HG03457 (cell line): ENCODE measurements around the gene ACVR1B.

ENCODE experiments used
- ATAC-seq: cut with Tn5 transposase; IDR thresholded peaks from one replicate; pipeline ENCODE4 v1.9.1; 2021; ENCODE audit warnings: moderate number of reproducible peaks; ENCODE audit not compliant: unreplicated experiment

The ACVR1B gene

DNA sequence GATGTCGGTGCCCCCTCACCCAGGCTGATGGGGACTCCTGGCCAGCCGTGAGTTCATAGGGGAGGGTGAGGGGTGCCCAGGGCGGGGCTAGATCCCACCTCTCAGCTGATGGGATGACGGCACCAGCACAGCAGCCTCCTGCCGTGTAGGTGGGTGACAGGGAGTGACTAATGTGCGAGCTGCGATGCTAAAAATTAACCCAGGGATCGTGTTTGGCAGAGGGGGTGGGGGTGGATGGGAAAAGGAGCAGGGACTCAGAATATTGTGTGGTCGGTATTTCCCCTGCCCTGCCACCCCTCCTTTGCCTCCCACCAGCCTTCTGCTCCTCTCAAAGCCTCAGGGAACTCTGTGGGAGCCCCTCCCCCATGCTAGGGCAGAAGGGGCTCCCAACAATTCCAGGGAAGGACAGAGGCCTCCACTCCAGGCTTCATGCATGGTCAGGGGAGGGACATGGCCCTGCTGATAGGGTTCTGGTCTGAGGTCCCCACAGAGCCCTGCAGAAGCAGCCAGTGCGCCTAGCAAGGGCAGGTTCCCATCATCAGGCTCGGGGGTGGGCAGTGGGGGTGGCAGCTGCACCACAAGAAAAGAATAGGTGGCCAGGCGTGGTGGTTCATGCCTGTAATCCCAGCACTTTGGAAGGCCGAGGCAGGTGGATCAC, 67.7 kb downstream of the ACVR1B start:
- ATAC-seq = no peak

DNA sequence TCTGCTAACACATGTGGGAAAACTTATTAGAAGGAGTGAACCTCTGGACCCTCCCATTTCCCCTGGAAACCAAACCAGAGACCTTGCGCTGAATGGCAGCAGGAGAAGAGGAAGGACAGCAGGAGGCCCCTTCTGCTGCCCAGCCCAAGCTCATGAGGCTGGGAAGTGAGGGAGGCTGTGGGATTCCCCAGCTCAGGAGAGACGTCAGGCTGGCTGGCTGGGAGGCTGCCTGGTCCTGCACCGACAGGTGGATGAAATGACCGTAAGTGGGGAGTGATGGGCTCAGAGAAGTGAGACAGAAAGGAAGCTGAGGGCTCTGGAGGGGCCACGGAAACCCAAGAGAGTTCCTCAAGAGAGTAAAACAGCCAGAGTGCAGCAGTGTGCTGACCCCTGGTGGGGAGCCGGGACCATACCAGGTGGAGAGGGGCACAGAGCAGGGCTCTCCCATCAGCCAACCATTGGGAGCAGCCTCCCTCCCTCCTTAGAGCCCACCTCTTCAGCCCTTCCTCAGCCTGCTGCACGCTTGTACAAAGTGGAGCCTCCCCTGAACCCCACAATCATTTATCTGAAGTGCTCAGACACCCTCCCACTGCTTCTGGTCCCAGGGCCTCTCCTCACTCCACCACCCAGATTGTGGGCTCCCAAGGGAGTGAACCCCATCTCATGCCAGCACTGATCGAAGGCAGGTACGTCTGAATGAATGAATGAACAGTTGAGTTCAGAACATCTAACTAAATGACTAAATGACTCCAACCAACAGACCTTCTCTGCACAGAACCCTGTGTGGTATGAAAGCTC, 69.2 kb downstream of the ACVR1B start:
- ATAC-seq = no peak

DNA sequence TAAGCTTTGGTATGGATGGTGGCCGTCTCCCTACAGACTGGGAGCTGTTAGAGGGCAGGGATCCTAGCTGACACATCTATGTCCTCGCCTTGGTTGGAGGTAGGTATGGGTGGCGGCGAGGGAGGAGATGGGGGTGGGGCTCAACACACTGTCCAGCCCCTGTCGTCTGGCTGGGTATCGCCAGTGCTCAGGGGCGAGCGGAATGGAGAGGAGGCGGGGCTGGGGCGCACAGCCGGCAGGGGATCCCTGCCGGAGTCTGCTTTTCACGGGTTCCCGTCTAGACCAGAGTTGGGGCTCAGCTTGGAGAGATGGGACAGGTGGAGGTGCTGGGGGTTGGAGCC, 71.3 kb downstream of the ACVR1B start:
- ATAC-seq = no peak

DNA sequence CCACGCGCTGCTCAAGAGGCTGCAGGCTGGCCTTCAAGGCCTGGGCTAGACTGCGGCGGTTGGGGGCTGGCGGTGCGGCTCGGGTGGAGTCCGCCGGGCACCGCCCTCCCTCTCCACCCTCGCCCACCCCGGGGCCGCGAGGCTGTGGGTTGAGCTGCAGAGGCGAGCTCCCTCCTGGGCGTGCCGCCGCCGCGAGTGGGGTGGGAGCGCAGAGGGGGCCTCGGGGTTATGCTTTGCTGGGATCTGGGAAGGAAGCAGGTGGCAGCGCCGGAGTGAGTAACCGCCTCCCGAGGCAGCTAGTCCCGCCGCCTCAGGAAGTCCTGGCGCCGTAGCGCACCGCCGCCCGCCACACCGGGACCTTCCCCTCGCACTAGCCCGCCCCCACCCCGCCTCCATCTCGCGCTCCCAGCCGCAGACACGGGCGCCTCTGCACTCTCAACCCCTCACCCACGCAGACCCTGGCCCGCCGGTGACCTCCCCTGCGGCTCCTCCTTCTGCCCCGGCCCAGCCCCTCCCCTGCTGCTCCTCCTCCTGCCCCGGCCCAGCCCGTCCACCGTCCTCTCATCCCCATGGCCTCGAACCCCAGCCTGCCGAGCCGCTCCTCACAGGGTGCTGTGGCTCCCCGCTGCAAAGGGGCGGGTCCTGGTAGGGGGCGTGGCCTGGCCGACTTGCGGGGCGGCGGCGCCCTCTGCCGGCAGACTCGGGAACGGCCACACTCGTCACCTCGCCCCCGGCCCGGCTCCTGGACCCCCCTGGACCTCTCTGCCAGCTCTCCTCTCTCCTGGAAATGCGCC, 71.9 kb downstream of the ACVR1B start:
- no peak for ATAC-seq

DNA sequence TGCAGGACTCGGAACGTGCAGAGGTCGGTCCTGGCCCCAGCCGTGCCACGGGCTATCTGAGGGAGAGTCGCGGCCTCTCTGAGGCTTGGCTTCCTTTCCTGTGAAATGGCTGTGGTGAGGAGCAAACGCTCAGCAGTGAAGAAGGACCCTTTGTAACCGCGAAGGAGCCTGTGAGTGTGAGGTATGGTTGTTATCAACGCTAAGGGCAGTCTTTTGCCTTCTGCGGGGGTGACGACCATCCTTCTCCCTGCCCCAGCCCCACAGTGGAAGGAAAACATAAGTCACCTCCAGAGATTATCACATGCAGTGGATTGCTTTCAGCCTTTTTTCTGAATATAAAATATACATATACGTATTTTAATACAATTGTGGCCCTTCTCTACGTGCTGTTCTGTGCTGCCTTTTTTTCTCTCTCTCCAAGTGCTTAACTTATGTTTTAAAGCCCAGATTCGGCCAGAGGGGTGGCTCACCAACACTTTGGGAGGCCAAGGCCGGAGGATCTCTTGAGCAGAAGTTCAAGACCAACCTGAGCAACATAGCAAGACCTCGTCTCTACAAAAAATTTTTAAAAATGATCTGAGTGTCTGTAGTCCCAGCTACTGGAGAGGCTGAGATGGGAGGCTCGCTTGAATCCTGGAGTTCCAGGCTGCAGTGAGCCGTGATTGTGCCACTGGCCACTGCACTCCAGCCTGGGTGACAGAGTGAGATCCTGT, 72.6 kb downstream of the ACVR1B start:
- ATAC-seq = no peak

DNA sequence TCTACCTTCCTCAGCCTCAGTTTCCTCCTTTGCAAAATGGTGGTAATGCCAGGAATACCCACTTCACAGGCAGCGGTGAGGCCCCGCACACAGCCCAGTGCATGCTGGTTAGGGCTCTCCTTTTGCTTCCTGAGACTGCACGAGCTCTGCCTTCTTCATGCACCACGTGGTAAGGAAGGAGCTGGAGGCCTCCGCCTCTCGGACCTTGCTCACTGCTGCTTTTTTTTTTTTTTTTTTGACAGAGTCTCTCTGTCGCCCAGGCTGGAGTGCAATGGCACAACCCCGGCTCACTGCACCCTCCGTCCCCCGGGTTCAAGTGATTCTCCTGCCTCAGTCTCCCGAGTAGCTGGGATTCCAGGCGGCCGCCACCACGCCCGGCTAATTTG, 73.3 kb downstream of the ACVR1B start:
- no peak for ATAC-seq

DNA sequence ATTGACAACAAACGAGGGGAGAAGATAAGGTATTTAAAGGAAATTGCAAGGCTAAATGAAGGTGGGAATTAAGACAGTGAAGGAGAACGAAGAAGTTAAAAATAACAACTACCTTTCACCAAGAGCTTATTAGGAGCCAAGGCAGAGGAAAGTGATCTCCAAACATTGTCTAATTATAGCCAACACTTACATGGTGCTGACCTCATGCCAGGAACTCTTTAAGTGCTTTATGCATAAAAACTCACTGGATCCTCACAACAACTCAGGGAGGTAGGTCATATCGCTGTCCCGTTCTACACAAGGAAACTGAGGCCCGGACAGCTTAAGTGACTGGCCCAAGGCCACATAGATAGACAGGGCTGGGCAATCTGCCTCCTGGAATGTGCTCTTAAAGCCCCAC, 74.8 kb downstream of the ACVR1B start:
- ATAC-seq = no peak

DNA sequence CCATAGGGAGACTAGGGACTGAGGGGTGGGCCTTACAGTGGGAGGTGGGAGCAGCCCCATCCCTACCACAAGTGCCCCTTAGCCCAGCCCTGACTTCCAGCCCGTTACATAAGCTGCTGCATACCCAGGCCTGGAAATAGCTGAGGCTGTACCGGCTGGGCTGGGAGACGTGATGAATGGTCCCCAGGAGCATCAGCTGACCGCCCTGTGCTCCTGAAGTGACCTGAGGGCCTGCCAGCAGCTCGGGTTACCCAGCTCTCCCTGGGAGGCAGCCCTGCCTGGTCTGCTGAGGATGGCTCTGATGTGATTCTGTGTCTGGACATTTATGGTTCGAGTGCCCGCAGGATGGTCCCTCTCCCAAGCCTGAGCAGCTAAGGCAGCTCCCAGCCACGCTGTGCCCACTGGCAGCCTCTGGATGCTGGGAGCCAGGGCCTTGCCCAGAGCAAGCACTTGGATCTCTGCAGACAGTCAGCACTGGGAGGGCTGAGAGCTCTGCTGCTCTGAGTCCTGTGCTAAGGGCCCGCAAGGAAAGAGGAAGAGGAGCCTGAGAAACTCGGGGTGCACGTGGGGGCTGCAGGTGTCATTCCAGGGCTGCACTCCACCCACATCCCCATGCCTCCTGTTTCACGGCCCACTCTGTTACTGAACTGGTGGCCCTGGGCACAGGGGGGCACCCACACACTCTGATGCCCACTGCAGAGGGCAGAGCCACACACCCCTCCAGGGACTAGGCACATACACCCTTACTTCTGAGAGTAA, 75.8 kb downstream of the ACVR1B start:
- ATAC-seq = no peak

DNA sequence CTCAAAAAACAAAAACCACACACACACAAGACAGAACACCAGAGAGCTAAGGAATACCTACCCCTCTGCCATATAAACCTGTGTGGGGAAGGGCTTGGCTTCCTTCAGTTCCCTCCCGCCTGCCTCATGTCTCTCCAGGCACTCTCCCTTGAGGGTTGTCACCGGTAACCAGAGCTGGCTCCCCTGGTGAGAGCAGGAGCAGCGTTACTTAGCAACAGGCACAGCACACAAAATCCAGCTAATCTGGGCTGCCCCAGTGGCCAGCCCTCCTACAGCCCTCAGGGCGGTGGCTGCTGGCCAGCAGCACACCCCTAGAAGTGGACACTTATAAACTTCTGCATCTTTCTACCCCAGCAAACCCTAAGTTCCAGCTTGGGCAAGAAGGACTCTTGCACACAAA, 78.2 kb downstream of the ACVR1B start:
- no peak for ATAC-seq

DNA sequence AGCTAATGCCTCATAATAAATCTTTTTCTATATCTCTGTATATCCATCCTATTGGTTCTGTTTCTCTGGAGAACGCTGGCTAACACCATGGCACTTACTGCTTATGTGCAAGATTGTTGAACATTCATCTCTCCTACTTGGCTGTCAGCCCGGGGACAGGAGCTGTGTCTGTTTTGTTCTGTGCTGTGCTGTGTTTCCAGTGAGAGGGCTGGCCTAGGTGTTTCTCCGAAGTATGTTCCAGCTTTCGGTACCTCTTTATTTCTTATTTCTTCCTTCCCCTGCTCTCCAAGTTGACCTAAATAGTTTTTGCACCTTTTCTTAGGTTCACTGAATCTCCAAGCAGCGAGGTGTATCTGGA, 80.9 kb downstream of the ACVR1B start:
- no peak for ATAC-seq

DNA sequence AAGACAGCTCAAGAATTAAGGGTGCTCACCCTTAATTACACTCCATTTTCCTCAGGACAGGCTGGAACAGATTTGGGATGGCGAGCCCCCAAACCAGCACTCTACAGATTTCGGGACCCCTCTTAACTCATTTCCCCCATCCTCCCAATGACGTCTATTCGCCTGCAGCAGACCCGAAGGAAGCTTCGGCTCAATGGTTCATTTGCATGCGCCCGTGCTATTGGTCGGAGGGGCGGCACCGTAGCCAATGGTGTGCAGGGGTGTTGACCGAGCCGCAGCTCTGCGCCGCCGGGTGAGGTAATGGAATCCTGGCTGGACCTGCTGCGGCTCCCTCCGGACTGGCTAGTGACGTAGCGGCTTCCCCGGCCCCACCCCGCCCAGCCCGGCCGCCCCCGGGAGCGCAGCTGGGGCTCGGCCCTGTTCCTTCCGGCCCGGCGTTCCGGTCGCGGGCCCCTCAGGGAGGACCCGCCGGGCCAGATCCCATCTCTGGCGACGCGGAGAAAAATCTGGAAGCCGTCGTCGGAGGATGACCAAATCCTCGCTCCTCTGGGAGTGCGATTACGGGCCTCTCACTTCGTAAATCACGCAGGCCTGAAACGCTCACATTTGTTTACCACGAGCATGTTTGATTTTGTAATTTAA, 81.4 kb downstream of the ACVR1B start:
- peak; percentile 77 for ATAC-seq

DNA sequence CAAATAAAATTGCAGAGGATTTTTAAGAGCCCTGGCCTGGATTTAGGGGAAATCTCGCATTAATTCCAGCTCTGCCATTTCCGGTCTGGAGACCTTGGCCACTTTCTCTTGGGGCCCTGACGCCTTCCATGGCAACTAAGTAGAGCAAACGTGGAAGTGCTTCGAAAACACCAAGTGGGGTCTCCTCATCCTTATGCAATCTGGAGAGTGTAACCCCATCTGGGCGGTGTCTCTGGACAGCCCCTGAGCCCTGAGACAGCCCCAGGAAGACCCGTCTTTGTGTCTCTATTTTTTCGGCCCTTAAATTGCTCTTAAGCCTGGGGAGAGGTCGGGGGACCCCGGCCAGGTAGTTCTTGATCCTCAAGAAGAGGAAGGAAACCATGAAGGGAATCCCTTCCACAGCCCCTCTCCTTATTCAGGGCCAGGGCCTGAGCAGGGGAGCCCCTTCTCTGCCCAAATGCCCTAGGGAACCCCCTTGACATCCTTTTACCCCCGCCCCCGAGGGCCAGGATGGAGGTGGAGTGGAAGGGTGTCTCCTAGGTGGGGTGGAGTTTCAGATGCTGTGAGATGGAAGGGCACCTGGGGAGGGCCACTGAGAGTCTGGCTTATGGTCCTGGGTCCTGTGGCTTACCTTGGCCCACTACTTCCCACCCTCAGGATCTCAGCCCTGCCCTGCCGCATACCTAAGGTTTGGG, 82.1 kb downstream of the ACVR1B start:
- ATAC-seq = no peak

DNA sequence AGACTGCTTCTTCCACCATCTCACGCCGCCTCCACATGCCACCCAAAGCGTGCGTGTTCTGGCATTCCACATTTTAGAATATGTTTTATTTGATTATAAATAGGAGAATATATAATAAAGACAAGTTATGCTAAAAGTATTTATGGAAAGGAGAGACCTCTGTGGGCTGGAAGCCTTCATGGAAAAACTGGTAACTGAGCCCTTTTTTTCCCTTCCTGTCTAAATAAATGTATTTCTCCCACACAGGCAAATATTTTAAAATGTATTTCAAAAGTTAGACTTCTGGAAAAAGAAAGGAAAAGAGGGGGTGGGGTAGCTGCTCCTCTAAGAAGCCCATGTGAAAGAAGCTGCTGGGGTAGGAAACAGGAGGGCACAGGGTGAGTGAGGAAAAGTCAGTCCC, 83.7 kb downstream of the ACVR1B start:
- no peak for ATAC-seq

DNA sequence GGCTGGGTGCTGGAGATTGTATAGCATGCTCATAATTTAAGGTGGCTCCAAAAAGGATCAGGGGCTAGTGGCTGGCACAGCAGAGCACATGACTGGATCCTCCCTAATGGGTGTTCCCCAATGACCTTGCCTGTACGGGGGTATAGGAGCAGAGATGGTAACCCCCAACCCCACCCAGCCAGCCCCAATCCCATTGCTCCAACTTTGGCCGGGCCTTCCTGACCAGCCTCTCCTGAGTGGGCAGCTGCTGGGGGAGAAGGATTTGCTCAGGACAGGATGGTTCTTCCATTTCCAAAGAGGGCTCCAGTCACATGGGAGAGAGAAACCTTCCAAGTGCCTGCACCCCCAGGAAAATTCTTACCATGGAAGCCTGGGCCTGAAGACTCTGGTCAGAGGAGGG, 84.4 kb downstream of the ACVR1B start:
- no peak for ATAC-seq

DNA sequence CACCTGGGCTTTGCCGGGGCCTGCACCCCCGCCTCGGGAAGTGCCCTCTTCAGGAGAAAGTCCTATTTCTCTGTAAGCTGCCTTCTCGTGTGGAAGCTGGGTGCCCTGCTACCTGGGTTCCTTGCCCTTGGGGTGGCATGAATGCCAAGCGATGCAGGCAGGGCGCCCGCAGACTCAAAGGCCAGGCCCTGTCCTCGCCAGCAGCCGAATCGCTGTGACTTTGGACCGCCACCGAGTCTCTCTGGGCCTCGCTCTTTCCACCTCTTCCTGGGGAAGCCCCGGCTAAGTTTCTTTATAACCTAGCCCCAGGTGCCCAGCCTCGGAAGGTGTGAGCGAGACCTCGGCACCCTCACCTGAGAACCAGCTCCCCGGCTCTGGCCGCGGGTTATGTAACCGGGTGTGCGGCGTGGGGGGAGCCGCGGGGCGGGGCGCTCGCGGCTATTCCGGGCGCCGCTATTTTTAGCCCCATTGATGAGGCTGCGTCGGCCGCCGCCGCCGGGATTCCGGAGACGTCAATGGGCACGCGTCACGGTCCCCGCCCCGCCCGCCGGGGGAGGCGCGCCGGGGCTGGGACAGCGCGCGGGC, 85.2 kb downstream of the ACVR1B start:
- ATAC-seq = no peak

DNA sequence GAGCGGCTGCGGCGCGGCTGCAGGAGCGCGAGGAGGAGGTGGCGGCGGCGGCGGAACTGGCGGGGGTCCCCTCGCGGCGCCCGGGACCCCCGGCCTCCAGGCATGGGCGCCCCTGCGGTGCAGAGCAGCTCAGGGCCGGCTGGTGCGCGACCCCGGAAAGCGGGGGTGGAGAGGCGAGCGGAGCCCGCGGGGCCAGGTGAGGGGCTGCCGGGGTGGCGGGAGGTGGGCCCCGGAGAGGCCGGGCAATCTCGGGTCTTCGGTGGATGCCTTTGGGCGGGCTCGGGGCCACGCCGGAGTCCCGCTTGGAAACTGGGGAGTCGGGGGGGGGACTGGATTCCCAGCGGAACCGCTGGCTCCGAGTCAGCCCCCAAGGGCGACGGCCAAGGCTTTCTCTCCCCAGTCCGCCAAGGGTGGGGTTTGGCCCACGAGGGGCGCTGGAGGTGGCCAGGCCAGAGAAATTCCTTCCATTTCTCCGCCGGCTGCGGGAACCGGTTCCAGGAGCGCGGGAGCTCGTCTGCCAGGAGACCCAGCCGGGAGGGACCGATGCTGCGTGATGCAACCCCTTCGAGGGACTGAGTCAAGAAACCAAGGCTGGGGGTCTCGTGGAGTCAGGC, 85.9 kb downstream of the ACVR1B start:
- ATAC-seq = no peak

DNA sequence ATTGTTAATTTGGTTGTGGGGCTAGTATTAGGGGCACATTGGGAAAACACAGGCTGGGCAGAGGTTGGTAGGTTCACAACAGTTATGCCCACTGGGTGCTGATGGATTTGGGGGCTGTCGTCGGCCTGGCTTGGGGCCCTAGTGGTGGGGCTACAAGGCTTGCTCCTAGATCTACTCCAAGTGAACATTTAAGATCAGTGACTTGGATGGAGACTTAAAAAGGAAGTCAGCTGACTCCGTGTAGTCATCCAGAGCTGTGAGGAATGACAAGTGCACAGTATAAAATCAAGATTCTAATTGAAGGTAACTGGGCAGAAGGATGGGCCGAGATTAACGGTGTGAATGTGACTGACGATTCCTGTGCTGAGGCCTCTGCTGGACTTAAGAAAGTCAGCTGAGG, 86.9 kb downstream of the ACVR1B start:
- ATAC-seq = no peak

DNA sequence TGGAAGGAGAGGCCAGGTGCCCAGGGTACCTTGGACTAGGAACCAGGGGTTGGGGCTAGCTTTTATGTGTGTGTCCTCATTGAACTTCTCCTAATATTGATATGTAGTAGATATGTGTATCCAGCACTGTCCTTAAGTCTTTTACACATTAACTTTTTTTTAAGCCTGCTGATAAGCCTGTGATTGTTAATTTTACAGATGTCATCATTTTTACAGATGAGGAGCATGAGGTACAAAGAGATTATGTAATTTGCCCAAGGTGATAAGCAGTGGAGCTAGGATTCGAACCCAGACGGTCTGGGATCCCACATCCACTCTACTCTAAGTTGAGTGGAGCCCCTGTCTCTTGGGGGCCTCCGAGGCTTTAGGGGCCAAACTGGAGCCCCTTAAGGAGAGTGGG, 89.5 kb downstream of the ACVR1B start:
- ATAC-seq = no peak

DNA sequence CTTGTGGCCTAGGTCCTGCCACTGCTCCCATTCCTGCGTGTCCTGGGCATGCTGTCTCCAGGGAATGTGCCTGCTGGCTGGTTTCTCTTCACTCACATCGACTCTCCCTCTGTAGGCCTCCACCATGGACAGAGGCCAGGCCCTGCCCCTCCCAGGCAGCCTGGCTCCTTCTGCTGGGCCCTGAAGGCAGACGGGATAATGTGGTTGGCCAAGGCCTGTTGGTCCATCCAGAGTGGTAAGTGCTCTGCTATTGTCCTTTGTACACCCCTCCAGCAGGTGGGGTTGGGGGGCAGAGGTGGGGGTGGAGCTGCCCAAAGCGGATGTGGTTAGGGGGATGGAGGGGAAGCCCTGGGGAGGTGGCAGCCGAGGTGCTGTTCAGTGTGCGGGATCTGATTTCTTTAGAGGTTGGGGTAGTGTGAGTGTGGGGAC, 90.2 kb downstream of the ACVR1B start:
- no peak for ATAC-seq
